Erythroblast (primary cell): ENCODE data around the gene CAAP1.

ENCODE experiments used
- GATA1 ChIP-seq: IDR thresholded peaks from 2 replicates; pipeline ENCODE4 v1.6.1; 2011; ENCODE audit warnings: low read depth, mild to moderate bottlenecking, control low read depth, low read length, moderate library complexity
- POLR2A ChIP-seq: IDR thresholded peaks from 2 replicates; pipeline ENCODE4 v1.6.1; 2011; ENCODE audit warnings: mild to moderate bottlenecking, low read length

GRCh38 chr9:26800322-26800721, 92.3 kb downstream of the CAAP1 start:
- no peak for TF ChIP-seq POLR2A
- TF ChIP-seq GATA1 = no peak
